Measurements from ENCODE around the gene MXD4. TPM values are rescaled to one million over a fixed set of nuclear protein-coding genes. Genes with fewer than 3 reads are reported as not detected.

The MXD4 gene
- total RNA-seq, 4 donors from 2014 or later, result 20.4 to 29.4 (median 27.7) TPM

GRCh38 chr4:2295500-2295899, 33.6 kb upstream of the MXD4 start:
- Histone ChIP-seq H3K4me1 (no peaks in the 10 kb centered on the region), H3K4me3 (no peak overlapping the region), H3K27me3 (no peaks in the 10 kb centered on the region), H3K9me3 (no peaks in the 10 kb centered on the region), H3K36me3 (no peaks in the 10 kb centered on the region), H3K27ac (no peak overlapping the region)
- ATAC-seq (no peak), DNase-seq (no peak)
- no peak for TF ChIP-seq CTCF (IDR thresholded peaks at IDR 0.05 in 4 of 5, conservative IDR thresholded peaks at IDR 0.05 in 1 of 5)
- no peak for TF ChIP-seq POLR2A (IDR thresholded peaks at IDR 0.05)
- in situ Hi-C loops (cut with MboI; ENCODE audit: low sequenced_read_pairs in 4 of 4) (no loop called here), intact Hi-C loops (cut with DNase I; ENCODE audit: low total_unique reads) (no loop called here)

- no peak overlapping the region for H3K27ac ChIP-seq
- no peak overlapping the region for H3K4me3 ChIP-seq
- no peaks in the 10 kb centered on the region for H3K27me3 ChIP-seq
- intact Hi-C loops (cut with DNase I; ENCODE audit: low total_unique reads) (no loop called here), in situ Hi-C loops (cut with MboI; ENCODE audit: low sequenced_read_pairs in 4 of 4) (no loop called here)
- no peak for DNase-seq
- H3K36me3 ChIP-seq, result no peaks in the 10 kb centered on the region
- TF ChIP-seq CTCF (IDR thresholded peaks at IDR 0.05 in 4 of 5, conservative IDR thresholded peaks at IDR 0.05 in 1 of 5), result no peak
- no peak for TF ChIP-seq POLR2A (IDR thresholded peaks at IDR 0.05)
- no peak for ATAC-seq
- no peaks in the 10 kb centered on the region for H3K4me1 ChIP-seq
- H3K9me3 ChIP-seq, result no peaks in the 10 kb centered on the region
Observed at GRCh38 chr4:2292646-2293108, 30.8 kb upstream of the MXD4 start.

- H3K27ac ChIP-seq, result no peak overlapping the region
- intact Hi-C loops (cut with DNase I; ENCODE audit: low total_unique reads) (no loop called here), in situ Hi-C loops (cut with MboI; ENCODE audit: low sequenced_read_pairs in 4 of 4) (no loop called here)
- no peaks in the 10 kb centered on the region for H3K4me1 ChIP-seq
- ATAC-seq (no peak), DNase-seq (no peak)
- no peaks in the 10 kb centered on the region for H3K9me3 ChIP-seq
- H3K27me3 ChIP-seq, result no peaks in the 10 kb centered on the region
- H3K4me3 ChIP-seq, result no peak overlapping the region
- no peak for TF ChIP-seq CTCF (IDR thresholded peaks at IDR 0.05 in 4 of 5, conservative IDR thresholded peaks at IDR 0.05 in 1 of 5)
- TF ChIP-seq POLR2A (IDR thresholded peaks at IDR 0.05), result no peak
- H3K36me3 ChIP-seq, result no peaks in the 10 kb centered on the region
Observed at GRCh38 chr4:2291705-2292645, 30.1 kb upstream of the MXD4 start.

GRCh38 chr4:2290974-2291704, 29.2 kb upstream of the MXD4 start:
- Histone ChIP-seq H3K27me3 (no peaks in the 10 kb centered on the region), H3K4me3 (no peak overlapping the region), H3K36me3 (no peaks in the 10 kb centered on the region), H3K27ac (no peak overlapping the region), H3K4me1 (no peaks in the 10 kb centered on the region), H3K9me3 (no peaks in the 10 kb centered on the region)
- in situ Hi-C loops (cut with MboI; ENCODE audit: low sequenced_read_pairs in 4 of 4) (no loop called here), intact Hi-C loops (cut with DNase I; ENCODE audit: low total_unique reads) (no loop called here)
- peak in 1 of 2 donors; percentile 1 for DNase-seq
- TF ChIP-seq POLR2A (IDR thresholded peaks at IDR 0.05), result no peak
- no peak for TF ChIP-seq CTCF (IDR thresholded peaks at IDR 0.05 in 4 of 5, conservative IDR thresholded peaks at IDR 0.05 in 1 of 5)
- no peak for ATAC-seq
